Fibroblast of lung (primary cell): ENCODE results near the gene KRTAP13-2.

Source experiments
- EZH2 ChIP-seq: IDR thresholded peaks from 2 replicates; pipeline ENCODE4 v1.5.1; 2012; ENCODE audit warnings: low read length, control low read depth, mild to moderate bottlenecking; ENCODE audit errors: missing control alignments
- TF ChIP-seq, protein P1 (sequence below), 2 donors: IDR thresholded peaks in 1 of 2; conservative IDR thresholded peaks in 1 of 2; 1 replicate in 1 of 2; 2 replicates in 1 of 2; pipeline ENCODE4 v1.5.1; 2011 to 2012; ENCODE audit warnings: low read length in 2 of 2, control low read depth in 1 of 2, inconsistent platforms in 1 of 2, low read depth in 1 of 2, mild to moderate bottlenecking in 1 of 2

DNA sequence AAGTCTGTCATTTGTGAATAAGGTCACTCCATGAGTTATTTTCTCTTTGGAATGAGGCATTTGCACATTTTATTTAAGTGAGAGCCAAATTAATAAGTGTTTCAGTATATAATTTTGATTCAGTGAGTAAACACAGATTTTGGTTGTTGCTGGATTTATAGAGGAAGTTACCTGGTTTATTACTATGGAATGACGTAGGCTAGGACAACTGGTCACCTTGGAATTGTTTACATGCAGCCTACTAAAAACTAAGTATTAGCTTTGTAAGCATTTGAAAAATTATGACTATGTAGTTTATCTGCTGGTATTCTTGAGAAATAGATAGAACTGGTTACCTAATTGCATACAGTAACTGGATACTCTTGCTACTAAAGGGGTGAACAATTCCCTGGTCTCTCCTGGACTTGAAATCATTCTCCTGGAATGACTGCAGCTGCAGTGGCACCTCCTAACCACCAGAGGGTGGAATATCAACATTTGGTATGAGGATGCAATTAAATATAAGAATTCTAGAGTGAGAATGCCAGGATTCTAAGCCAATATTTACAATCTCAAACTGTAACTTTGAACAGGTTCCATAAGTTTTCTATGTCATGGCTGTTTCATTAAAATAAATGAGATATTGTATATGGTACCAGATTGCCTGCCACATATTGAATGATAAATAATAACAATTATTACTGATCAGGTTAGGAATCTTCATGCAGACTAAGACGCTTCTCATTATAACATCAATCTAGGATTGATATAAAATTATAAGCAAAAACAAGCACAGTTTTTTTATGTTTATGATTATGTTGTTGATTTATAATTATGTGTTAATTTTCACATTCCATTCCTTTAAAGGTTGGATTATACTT is 31.1 kb downstream of the KRTAP13-2 start:
- TF ChIP-seq, protein P1, sequence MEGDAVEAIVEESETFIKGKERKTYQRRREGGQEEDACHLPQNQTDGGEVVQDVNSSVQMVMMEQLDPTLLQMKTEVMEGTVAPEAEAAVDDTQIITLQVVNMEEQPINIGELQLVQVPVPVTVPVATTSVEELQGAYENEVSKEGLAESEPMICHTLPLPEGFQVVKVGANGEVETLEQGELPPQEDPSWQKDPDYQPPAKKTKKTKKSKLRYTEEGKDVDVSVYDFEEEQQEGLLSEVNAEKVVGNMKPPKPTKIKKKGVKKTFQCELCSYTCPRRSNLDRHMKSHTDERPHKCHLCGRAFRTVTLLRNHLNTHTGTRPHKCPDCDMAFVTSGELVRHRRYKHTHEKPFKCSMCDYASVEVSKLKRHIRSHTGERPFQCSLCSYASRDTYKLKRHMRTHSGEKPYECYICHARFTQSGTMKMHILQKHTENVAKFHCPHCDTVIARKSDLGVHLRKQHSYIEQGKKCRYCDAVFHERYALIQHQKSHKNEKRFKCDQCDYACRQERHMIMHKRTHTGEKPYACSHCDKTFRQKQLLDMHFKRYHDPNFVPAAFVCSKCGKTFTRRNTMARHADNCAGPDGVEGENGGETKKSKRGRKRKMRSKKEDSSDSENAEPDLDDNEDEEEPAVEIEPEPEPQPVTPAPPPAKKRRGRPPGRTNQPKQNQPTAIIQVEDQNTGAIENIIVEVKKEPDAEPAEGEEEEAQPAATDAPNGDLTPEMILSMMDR (conservative IDR thresholded peaks at IDR 0.05 in 1 of 2, IDR thresholded peaks at IDR 0.05 in 1 of 2; ENCODE audit: low read depth in 1 of 2, low read length in 2 of 2) = peak; percentile 53 to 63
- no peak for TF ChIP-seq EZH2
